Measurements from ENCODE around the gene RILP.

The RILP gene

DNA sequence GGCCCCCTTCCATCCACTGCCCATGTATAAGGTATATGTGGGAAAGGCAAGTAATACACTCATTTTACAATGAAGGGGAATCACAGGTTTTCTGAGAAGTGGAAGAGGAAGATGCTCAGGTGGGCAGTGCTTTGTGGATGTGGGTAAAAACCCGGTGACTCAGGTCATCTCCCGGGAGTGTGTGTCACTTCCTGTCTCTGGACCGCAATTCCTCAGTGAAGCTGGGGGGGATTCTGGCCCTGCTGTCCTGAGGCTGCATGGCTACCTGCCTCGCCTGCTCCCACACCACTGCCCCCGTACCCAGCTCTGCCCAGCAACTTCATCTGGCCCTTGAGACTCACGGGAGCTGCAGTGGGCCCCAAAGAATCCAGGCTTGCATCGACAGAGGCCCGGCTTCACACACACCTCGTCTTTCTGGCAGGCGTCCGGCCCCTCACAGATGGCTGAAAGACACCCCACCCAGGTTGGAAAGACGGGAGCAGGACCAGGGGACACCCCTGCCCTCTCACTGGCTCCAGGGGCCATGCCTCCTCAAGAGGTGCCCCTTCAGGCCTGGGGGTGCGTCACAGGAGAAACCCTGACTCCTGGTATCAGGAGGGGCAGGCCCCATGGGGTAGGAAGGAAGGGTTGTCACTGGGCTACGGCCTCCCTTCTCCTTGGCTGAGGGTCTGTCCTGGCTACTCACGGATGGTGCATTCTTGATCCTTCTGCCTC is 5.0 kb downstream of the RILP start:
- no peak for TF ChIP-seq JUND (IDR thresholded peaks at IDR 0.05; ENCODE audit: low read depth)
- DNase-seq (ENCODE audit: low read depth in 1 of 2, low spot score in 1 of 2), result no peak
- in situ Hi-C loops (cut with HindIII; ENCODE audit: low pct_unique_long_range_greater_than_20kb, low sequenced_read_pairs), result no loop called here

DNA sequence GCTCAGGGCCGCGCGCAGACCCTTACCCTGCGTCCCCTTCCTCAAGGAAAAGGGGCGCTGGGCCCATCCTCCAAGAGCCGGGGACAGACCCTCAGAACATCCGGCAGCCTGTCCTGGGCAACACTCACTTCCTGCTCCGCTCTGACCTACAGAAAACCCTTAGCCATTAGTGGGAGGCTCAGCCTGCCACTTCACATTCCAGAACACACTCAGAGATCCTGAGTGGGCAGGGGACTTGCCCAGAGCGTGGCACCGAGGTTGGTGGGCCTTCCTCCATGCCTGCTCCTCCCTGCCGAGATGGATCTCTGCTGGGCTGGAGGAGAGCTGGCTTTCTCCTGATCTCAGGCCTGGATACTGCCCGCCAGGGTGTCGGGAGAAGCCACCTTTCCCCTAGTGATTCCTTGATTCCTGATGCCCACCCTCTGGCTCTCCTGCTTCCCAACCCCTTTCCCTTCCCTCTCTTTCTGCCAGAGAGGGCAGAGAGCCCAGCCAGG is 5.6 kb downstream of the RILP start:
- no peak for TF ChIP-seq JUND (IDR thresholded peaks at IDR 0.05; ENCODE audit: low read depth)
- no peak for DNase-seq (ENCODE audit: low read depth in 1 of 2, low spot score in 1 of 2)
- in situ Hi-C loops (cut with HindIII; ENCODE audit: low pct_unique_long_range_greater_than_20kb, low sequenced_read_pairs), result no loop called here

DNA sequence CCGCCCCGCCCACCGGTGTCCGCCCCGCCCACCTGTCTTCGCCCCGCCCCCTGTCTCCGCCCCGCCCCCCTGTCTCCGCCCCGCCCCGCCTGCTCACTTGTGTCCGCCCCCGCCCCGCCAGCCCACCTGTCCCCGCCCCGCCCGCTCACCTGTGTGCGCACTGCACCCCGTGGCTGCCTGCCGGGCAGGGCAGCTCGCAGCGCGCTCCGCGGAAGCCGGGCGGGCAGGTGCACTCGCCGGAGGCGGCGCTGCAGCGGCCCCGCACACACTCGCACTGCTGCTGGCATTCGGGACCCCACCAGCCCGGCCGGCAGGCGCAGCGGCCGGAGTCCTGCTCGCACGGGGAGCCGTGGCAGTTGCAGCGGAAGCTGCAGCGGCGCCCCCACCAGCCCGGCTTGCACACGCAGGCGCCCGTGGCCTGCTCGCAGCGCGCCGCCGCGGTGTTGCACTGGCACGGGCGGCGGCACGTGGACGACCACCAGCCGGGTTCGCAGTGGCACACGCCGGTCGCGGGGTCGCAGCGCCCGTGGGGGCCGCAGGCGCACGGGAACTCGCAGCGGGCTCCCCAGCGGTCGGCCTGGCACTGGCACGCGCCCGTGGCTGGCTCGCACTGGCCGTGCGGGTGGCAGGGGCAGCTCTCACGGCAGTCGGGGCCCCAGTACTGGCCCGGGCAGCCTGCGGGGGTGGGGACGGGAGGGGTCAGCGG is 6.2 kb downstream of the RILP start:
- no peak for TF ChIP-seq JUND (IDR thresholded peaks at IDR 0.05; ENCODE audit: low read depth)
- in situ Hi-C loops (cut with HindIII; ENCODE audit: low pct_unique_long_range_greater_than_20kb, low sequenced_read_pairs), result no loop called here
- peak; percentile 82 to 88 for DNase-seq (ENCODE audit: low read depth in 1 of 2, low spot score in 1 of 2)

DNA sequence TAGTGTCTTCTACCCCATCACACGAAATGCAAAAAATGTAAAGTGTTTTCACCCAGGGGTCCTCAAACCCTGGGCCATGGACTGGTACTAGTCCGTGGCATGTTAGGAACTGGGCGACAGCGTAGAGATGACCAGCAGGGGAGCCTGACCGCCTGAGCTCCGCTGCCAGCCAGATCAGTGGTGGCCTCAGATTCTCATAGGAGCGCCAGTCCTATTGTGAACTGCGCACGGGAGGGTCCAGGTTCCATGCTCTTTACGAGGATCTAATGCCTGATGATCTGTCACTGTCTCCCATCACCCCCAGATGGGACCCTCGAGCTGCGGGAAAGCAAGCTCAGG is 8.6 kb downstream of the RILP start:
- no peak for TF ChIP-seq JUND (IDR thresholded peaks at IDR 0.05; ENCODE audit: low read depth)
- no peak for DNase-seq (ENCODE audit: low read depth in 1 of 2, low spot score in 1 of 2)
- in situ Hi-C loops (cut with HindIII; ENCODE audit: low pct_unique_long_range_greater_than_20kb, low sequenced_read_pairs), result no loop called here

DNA sequence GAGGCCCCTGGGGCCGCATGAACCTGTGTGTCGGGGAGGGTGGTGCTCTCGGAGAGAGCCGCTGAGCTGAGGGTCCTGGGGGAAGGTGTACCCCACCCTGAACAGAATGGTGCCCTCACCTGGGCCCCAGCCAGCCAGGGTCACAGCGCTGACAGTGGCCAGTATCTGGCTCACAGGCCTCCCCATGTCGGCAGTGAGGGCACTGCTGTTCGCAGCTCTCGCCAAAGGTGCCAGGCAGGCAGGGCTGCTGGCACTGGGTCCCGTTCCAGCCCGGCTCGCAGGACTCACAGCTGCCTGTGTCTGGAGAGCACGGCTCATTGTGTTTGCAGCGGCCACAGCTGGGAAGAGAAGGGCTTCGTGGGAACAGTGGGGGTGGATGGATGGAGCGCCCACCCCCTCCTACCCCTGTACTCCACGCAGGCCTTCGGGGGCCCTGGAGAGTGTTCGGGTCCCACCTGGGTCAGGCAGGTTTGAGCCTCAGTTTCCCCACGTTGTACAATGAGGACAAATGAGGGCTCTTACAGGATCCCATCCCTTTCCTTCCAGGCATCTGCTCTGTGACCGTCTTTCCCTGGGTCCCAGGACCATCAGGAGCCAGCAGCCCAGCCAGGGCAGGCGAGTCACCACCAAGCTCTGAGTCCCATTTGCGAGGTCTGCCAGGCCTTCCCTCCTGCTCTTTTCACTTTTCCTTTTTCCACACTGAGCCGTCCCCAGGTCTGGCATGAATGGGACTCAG is 9.2 kb downstream of the RILP start:
- TF ChIP-seq JUND (IDR thresholded peaks at IDR 0.05; ENCODE audit: low read depth), result no peak
- in situ Hi-C loops (cut with HindIII; ENCODE audit: low pct_unique_long_range_greater_than_20kb, low sequenced_read_pairs), result no loop called here
- DNase-seq (ENCODE audit: low read depth in 1 of 2, low spot score in 1 of 2), result no peak

DNA sequence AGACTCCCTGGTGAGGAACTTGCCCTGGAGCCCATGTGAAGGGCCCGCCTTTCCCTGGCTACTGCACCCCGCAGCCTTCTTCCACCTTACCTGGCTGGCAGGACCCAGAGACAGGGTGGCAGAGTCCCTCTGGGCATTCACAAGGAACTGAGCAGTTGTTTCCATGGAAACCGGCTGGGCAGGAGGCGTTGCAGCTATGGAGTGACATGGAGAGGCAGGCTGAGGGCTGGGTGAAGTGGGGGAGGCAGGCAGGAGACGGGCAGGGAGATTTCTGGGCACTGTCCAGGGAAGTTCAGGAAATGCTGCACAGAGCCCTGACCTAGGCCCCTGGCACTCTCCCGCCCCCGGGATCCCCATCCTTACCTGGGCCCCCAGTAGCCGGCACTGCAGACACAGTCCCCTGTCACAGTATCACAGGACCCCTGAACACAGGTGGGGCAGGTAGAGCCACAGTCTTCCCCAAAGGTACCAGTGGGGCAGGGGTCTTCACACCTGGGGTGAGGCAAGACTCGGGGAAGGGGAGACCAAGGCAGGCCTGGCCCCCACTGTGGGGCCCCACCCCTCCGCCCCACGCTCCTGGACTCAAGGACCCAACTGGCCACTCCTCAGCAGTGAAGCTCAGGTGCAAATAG is 10.0 kb downstream of the RILP start:
- TF ChIP-seq JUND (IDR thresholded peaks at IDR 0.05; ENCODE audit: low read depth), result no peak
- peak; percentile 41 to 78 for DNase-seq (ENCODE audit: low read depth in 1 of 2, low spot score in 1 of 2)
- in situ Hi-C loops (cut with HindIII; ENCODE audit: low pct_unique_long_range_greater_than_20kb, low sequenced_read_pairs), result no loop called here

DNA sequence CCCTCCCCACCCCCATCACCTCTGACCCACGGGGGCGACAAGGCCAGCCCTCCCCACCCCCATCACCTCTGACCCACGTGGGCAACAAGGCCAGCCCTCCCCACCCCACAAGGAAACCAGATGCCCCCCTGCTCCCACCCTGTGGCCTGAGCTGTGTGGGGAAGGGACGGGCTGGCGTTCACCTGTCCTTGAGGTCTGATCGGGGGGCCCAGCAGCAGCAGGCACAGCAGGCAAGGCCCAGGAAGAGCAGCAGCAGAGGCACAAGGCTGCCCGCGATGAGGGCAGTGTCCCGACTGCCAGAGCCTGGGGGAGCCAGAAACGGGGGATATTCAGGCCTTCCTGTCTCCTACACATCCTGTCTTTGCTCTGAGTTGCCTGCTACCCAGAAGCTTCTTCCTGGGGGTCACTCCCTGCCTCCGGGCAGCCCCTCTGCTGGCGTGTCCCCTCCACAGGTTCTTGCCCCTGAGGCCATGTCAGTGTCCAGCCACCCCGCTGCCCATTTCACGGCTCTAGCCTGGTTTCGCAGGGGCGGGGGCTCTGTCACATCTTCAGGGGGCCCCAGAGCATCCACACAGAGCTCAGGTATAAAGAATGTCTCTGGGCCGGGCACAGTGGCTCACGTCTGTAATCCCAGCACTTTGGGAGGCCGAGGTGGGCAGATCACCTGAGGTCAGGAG is 10.9 kb downstream of the RILP start:
- DNase-seq (ENCODE audit: low read depth in 1 of 2, low spot score in 1 of 2), result no peak
- in situ Hi-C loops (cut with HindIII; ENCODE audit: low pct_unique_long_range_greater_than_20kb, low sequenced_read_pairs), result no loop called here
- no peak for TF ChIP-seq JUND (IDR thresholded peaks at IDR 0.05; ENCODE audit: low read depth)

DNA sequence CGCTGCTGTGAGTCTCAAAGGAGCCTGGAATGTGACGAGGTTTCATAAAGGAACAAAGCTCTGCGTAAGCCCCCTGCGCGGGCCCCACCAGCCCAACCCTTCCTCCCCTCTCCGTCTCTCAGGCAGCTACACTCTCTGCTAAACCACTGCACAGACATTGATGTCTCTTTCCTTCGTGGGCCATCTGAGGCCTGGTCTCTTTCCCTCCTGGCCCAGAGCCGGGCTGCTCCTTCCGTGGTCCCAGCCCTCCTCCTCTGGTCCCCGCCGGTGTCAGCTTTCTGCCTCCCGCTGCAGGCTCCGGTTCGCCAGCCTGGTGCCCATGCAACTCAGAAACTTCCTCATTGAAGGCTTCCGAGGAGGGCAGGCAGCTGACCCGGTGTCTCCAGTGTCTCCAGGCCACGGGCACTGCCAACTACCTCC is 11.5 kb downstream of the RILP start:
- in situ Hi-C loops (cut with HindIII; ENCODE audit: low pct_unique_long_range_greater_than_20kb, low sequenced_read_pairs), result no loop called here
- no peak for DNase-seq (ENCODE audit: low read depth in 1 of 2, low spot score in 1 of 2)
- TF ChIP-seq JUND (IDR thresholded peaks at IDR 0.05; ENCODE audit: low read depth), result no peak

DNA sequence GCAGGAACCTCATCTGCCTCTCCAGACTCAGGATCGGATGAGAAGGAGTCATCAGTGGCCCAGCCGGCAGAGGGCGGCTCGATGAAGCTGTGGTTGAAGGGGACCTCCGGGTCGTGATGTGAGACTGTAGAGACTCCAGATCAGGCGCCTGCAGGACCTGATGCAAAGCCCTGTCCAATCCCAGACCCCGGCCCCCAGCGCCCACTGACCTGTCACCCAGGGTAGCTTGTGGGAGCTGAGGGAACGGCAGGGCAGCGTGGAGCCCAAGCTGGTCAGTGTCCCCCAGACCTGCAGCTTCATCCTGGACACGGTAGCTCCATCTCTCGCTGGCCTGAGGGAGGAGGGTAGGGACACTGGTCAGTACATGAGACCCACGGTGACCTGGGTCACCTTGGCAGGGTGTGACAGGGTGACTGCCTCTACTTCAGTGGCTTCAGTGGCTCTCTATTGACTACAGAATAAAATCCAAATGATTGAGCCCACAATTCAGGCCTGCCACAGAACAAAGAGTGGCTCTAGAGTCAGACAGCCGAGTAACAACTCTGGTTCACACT is 12.9 kb downstream of the RILP start:
- TF ChIP-seq JUND (IDR thresholded peaks at IDR 0.05; ENCODE audit: low read depth), result no peak
- DNase-seq (ENCODE audit: low read depth in 1 of 2, low spot score in 1 of 2), result no peak
- in situ Hi-C loops (cut with HindIII; ENCODE audit: low pct_unique_long_range_greater_than_20kb, low sequenced_read_pairs), result no loop called here

DNA sequence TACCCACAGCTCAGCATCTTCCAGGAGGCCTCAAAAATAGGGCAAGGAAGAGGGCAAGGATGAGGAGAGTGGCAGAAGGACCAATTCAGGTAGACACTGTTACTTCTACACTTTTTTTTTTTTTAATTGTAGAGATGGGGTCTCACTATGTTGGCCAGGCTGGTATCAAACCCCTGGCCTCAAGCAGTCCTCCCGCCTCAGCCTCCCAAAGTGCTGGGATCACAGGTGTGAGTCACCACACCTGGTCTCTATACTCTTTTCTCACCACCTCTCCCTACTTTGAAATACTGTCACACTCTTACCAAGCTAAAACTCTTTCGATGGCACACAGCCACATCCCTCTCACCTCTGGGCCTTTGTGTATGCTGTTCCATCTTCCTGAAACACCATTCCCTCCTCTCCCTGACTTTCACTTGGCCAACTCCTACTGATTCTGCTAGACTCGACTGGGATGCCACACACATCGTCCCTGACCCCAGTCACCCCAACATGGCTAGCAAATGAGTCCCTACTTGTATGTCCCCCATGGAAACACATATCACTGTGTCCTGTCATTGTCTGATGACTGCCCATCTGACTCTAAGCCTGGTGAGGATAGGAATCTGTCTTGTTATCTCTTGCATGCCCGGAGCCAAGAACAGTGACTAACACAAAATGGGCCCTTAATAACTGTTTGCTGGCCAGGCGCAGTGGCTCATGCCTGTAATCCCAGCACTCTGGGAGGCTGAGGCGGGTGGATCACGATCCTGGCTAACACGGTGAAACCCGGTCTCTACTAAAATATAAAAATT is 13.8 kb downstream of the RILP start:
- DNase-seq (ENCODE audit: low read depth in 1 of 2, low spot score in 1 of 2), result no peak
- in situ Hi-C loops (cut with HindIII; ENCODE audit: low pct_unique_long_range_greater_than_20kb, low sequenced_read_pairs), result no loop called here
- TF ChIP-seq JUND (IDR thresholded peaks at IDR 0.05; ENCODE audit: low read depth), result no peak

Data from T47D (cell line).